Activated naive CD8-positive, alpha-beta T cell treated with anti-CD3 and anti-CD28 coated beads, Interleukin-2, amount 10 ng/mL, durations not matched to agents 7 days and 5 days (primary cell): ENCODE measurements around the gene RTN4RL2. TPM values are rescaled to one million over a fixed set of nuclear protein-coding genes. Genes with fewer than 3 reads are reported as not detected.

ENCODE experiments used
- ATAC-seq: fragments of 150-1000 bp; cut with Tn5 transposase; one replicate; pipeline ENCODE4 v1.10.0; 2021; ENCODE audit warnings: low read depth, moderate library complexity
- POLR2A ChIA-PET: fragments of 350-600 bp; sonication (Branson Sonifier 250); formaldehyde crosslinking; loops from one replicate; lab custom pipeline; 2021; ENCODE audit warnings: antibody characterized with exemption; lab: Charles Lee
- DNase-seq: peaks from one replicate; pipeline ENCODE4 v3.0.0; 2021
- H3K27ac Mint-ChIP-seq: one replicate; pipeline ENCODE4 v1.8.0; 2022; ENCODE audit warnings: mild to moderate bottlenecking, mixed read lengths
- H3K27me3 Mint-ChIP-seq: one replicate; pipeline ENCODE4 v1.8.0; 2022; ENCODE audit warnings: mild to moderate bottlenecking, moderate library complexity, mixed read lengths
- H3K36me3 Mint-ChIP-seq: one replicate; pipeline ENCODE4 v1.8.0; 2021; ENCODE audit warnings: mild to moderate bottlenecking, mixed read lengths
- H3K4me1 Mint-ChIP-seq: one replicate; pipeline ENCODE4 v1.8.0; 2021; ENCODE audit warnings: mixed read lengths
- H3K4me3 Mint-ChIP-seq: one replicate; pipeline ENCODE4 v1.8.0; 2022; ENCODE audit warnings: mild to moderate bottlenecking, moderate library complexity, mixed read lengths
- H3K9me3 Mint-ChIP-seq: one replicate; pipeline ENCODE4 v1.8.0; 2021; ENCODE audit warnings: mixed read lengths
- total RNA-seq, 2 experiments: library from RNA; stranded (reverse); gene quantifications; one replicate each; pipeline ENCODE4 v1.2.3, GENCODE V29; 2021

The RTN4RL2 gene
- 1 to 10 TPM in 1 of 2 experiments, under 1 TPM in 1; 0.96 to 1.6 TPM for total RNA-seq

DNA sequence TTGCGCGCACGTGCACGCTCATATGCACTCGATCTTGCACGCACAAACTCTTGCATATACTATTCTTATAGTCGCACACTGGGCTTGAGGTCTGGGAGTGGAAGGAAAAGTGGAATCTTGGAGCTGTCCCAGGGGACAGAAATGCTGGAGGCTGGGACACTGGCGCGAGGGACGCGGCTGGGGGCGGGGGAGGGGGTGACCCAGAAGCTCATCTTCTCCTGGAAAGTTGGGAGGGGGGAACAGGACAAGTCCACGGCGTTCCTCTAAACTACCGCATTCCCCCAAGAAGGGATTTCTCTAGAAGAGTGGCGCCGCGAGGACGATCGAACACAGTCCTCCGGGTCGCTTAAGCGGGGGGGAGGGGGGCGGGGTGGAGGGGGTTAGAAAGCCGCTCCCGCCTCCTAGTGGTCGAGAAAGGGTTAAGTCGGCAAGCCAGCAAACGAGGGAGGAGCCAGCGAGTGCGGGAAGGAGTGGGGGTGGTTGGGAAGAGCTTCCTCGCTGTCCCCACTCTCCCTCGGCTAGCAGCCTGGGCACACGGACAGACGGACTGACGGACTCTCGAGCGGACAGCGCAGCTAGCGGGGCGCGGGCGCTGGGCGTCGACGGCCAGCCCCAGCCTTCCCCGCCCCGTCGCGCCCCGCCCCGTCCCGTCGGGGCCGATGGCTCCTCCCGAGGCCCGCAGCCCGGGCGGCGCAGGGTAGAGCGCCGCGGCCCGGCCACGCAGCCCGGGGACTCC, at the start of gene RTN4RL2:
Gene RTN4RL2, plus strand, starts transcription at position 507 of the 736 bp plus-strand sequence. CDS start 338 bp downstream, outside the sequence.
- no peaks in the 10 kb centered on the region for H3K36me3 Mint-ChIP-seq
- DNase-seq (peak; percentile 71), ATAC-seq (peak; percentile 71)
- H3K27me3 Mint-ChIP-seq, result peaks cover 47% of the 10 kb centered on the region
- H3K27ac Mint-ChIP-seq, result peak within 1 kb of the TSS; percentile 60
- H3K4me1 Mint-ChIP-seq, result peaks cover 27% of the 10 kb centered on the region
- H3K4me3 Mint-ChIP-seq, result peak within 1 kb of the TSS; percentile 77
- no peaks in the 10 kb centered on the region for H3K9me3 Mint-ChIP-seq
- POLR2A ChIA-PET, result interaction anchor here (1.1 kb wide), 2 partner anchors 23 to 125 kb away, joined by 3 read pairs; partner anchors contain the start of gene SSRP1

DNA sequence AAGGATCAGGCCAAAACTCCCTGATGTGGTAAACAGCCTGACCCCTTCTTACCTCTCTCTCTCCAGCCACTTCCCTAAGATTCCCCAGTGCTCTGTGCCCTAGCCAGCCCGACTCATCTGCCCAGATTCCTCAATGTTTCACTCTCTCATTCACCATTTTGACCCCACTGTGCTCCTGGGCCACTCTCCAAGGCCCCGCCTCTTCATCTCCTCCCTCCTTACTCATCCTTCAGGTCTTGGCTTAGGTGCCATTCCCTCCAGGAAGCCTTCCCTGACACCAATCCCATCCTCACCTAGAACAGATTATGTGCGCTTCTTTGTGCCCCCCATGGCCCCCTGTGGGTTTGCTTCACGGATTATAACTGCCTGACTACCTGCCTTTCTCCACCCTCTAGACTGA, 46.6 kb upstream of the RTN4RL2 start:
- ATAC-seq (no peak), DNase-seq (no peak)
- H3K4me3 Mint-ChIP-seq, result no peak overlapping the region
- H3K36me3 Mint-ChIP-seq, result peaks cover 58% of the 10 kb centered on the region
- no peaks in the 10 kb centered on the region for H3K27me3 Mint-ChIP-seq
- H3K4me1 Mint-ChIP-seq, result peaks cover 21% of the 10 kb centered on the region
- POLR2A ChIA-PET, result no interaction called here
- peak overlapping the region; percentile 52 for H3K27ac Mint-ChIP-seq
- no peaks in the 10 kb centered on the region for H3K9me3 Mint-ChIP-seq

DNA sequence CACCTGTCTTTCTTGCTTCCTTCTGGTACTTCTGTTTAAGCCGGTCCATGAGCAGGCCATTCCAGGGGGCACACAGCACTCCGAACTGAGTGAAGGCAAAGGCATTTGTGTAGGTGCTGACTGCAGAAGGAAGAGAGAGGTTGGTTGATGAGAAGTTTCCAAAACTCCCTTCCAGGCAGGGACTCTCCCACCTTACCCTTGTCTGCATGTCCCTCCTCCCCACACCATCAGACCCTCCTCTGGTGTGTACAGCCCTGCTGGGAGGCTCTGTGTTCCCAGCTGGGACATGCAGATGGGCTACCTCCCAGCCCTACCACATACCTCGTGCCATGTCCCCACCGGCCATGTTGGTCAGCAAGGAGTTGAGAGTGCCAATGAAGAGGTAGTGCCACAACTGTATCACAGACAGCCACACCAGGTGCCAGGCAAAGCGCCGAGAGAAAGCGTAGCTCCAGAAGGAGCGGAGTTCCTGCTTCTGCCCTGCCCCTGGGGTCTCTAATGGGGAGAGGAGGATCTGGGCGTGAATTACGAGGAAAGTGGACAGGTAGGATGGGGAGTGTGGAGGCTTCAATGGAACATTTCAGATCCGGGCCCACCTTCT, 45.6 kb upstream of the RTN4RL2 start:
- no peak for DNase-seq
- Mint-ChIP-seq H3K9me3 (no peaks in the 10 kb centered on the region), H3K27me3 (no peaks in the 10 kb centered on the region), H3K4me3 (no peak overlapping the region), H3K27ac (no peak overlapping the region), H3K4me1 (peaks cover 21% of the 10 kb centered on the region), H3K36me3 (peaks cover 63% of the 10 kb centered on the region)
- POLR2A ChIA-PET, result no interaction called here
- no peak for ATAC-seq

DNA sequence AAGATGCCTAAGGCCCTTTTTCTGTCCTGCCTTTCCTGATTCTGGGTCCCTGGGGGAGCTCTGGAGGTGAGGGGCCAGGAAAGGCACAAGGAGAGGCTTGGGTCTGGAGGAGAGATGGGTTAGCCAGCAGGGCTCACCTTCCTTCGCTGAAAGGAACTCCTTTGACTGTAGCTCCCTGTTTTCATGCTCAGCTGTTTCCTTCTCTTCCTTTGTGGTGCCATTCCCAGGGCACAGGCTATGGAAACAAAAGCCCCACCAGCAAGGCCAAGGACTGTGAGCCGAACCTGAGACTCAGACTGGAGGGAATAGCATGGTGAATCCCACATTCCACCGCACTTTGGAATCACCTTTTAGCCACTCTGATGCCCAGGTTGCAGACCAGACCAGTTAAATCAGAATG, 43.9 kb upstream of the RTN4RL2 start:
- no peak overlapping the region for H3K27ac Mint-ChIP-seq
- no peak overlapping the region for H3K4me3 Mint-ChIP-seq
- H3K4me1 Mint-ChIP-seq, result peaks cover 20% of the 10 kb centered on the region
- H3K9me3 Mint-ChIP-seq, result no peaks in the 10 kb centered on the region
- no peaks in the 10 kb centered on the region for H3K27me3 Mint-ChIP-seq
- POLR2A ChIA-PET, result interaction anchor here (1.1 kb wide), 1 partner anchor 10 kb away, joined by 3 read pairs; no protein-coding TSS in a partner anchor
- ATAC-seq, result no peak
- DNase-seq, result no peak
- peaks cover 70% of the 10 kb centered on the region for H3K36me3 Mint-ChIP-seq

DNA sequence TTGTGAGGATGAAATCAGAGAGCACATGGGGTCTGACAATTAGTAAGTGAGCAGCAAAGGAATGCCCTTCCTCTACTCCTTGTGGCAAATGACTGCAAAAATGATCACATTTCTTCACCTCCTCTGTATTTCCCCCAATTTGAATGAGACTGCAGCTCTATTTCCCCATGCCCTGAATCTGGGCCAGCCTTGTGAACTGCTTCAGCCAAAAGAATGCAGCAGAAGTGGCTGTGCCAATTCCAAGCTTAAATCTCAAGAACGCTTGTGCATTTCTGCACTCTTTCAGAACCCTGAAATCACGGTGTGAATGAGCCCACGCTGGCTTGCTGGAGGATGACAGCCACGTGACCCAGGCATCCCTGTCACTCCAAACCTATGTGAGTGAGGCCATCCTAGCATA, 43.3 kb upstream of the RTN4RL2 start:
- POLR2A ChIA-PET, result interaction anchor here (1.1 kb wide), 1 partner anchor 9 kb away, joined by 3 read pairs; no protein-coding TSS in a partner anchor
- ATAC-seq (no peak), DNase-seq (no peak)
- H3K27me3 Mint-ChIP-seq, result no peaks in the 10 kb centered on the region
- H3K4me3 Mint-ChIP-seq, result no peak overlapping the region
- H3K4me1 Mint-ChIP-seq, result peaks cover 25% of the 10 kb centered on the region
- no peak overlapping the region for H3K27ac Mint-ChIP-seq
- peaks cover 71% of the 10 kb centered on the region for H3K36me3 Mint-ChIP-seq
- no peaks in the 10 kb centered on the region for H3K9me3 Mint-ChIP-seq

DNA sequence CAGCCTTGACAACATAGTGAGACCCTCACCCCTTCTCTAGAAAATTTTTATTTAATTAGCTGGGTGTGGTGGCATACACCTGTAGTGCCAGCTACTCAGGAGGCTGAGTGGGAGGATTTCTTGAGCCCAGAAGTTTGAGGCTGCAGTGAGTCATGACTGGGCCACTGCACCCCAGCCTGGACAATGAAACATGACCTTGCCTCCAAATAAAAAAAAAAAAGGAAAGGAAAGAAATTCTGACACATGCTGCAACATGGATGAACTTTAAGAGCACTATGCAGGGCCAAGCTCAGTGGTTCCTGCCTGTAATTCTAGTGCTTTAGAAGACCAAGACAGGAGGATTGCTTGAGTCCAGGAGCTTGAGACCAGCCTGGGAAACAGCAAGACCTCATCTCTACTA, 42.2 kb upstream of the RTN4RL2 start:
- Mint-ChIP-seq H3K4me1 (peaks cover 35% of the 10 kb centered on the region), H3K36me3 (peaks cover 73% of the 10 kb centered on the region), H3K9me3 (no peaks in the 10 kb centered on the region), H3K27ac (no peak overlapping the region), H3K27me3 (no peaks in the 10 kb centered on the region), H3K4me3 (no peak overlapping the region)
- ATAC-seq (no peak), DNase-seq (no peak)
- POLR2A ChIA-PET, result no interaction called here

DNA sequence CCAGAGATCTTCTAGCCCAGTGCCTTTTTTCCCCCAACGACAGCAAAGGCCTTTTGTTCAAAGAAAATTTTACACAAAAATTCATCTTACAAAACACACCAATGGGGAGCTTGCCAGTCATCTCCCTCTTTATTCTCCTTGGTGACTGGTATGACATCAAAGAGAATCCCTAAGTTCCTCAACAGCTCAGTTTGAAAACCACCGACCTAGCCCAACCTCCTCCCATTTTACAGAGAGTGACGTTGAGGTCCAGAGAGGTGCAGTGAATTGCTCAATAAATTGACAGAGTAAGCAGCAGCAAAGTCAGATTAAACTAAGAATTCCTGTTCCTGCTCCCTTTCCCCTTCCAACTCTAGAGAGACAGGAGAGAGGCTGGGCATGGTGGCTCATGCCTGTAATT, 41.2 kb upstream of the RTN4RL2 start:
- POLR2A ChIA-PET, result no interaction called here
- Mint-ChIP-seq H3K27ac (no peak overlapping the region), H3K4me3 (no peak overlapping the region), H3K4me1 (peaks cover 33% of the 10 kb centered on the region), H3K27me3 (no peaks in the 10 kb centered on the region), H3K9me3 (no peaks in the 10 kb centered on the region), H3K36me3 (peaks cover 68% of the 10 kb centered on the region)
- no peak for ATAC-seq
- no peak for DNase-seq

DNA sequence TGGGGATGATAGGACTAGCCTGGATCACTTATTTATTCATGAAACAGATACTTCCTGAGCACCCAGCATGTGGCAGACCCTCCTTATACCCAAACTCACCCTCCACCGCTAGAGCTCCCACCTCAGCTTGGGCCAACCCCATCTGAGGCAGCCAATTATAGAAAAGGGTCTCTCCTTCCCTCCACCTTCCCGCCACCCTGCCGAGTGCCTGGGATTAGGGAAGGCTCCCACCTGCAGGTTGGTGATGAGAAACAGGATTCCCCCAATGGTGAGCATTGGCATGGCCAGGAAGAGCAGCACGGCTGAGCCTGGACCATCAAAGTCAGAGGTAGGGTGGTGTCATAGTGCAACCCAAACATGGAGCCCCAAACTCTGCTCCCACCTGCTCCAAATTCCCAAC, 39.3 kb upstream of the RTN4RL2 start:
- DNase-seq (no peak), ATAC-seq (no peak)
- Mint-ChIP-seq H3K9me3 (no peaks in the 10 kb centered on the region), H3K27me3 (no peaks in the 10 kb centered on the region), H3K4me1 (peaks cover 42% of the 10 kb centered on the region), H3K36me3 (peaks cover 63% of the 10 kb centered on the region), H3K27ac (peak overlapping the region; percentile 12), H3K4me3 (no peak overlapping the region)
- POLR2A ChIA-PET, result no interaction called here

DNA sequence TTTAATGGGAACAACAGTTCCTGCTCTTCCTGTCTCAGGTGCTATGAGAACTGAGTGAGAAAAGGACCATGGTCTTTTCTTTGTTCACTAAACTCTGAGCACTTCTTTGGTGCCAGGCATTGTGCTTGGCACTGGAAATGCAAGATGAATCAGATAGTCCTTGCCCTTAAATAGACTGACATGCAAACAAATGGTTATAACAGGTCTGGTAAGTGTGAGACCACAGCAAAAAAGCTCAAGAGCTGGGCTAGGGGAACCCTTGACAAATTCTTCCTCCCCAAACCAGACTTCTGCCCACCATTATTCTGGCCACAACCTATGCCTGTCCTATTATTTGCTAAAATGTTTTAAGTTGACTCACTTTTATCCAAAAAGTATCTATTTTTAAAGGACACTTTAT, 38.5 kb upstream of the RTN4RL2 start:
- DNase-seq, result no peak
- peak overlapping the region; percentile 26 for H3K27ac Mint-ChIP-seq
- peaks cover 63% of the 10 kb centered on the region for H3K36me3 Mint-ChIP-seq

DNA sequence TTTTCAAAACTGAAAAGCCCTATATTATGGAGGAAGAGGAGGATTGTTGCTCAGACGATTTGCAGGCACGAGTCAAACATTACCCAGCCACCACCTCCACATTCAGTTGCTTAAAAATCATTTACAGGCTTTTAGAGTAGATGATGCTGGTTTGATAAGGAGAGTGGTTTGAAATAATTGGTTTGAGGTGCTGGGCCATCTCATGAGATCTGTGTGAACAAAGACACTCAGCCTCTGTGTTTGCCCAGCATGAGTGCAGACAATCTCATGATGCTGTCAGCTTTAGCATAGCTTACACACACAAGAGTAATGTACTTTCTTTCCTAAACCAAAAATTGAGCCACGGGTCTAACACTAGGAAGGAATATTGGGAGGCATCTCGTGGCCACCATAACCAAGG, 37.7 kb upstream of the RTN4RL2 start:
- Mint-ChIP-seq H3K4me1 (peaks cover 55% of the 10 kb centered on the region), H3K4me3 (no peak overlapping the region), H3K27me3 (peaks cover 5% of the 10 kb centered on the region), H3K36me3 (peaks cover 54% of the 10 kb centered on the region), H3K27ac (peak overlapping the region; percentile 54), H3K9me3 (no peaks in the 10 kb centered on the region)
- POLR2A ChIA-PET, result no interaction called here
- DNase-seq, result no peak
- no peak for ATAC-seq

More for the DNA sequence above, 38.5 kb upstream of the RTN4RL2 start:
- no peak for ATAC-seq
- Mint-ChIP-seq H3K9me3 (no peaks in the 10 kb centered on the region), H3K4me3 (no peak overlapping the region), H3K27me3 (no peaks in the 10 kb centered on the region), H3K4me1 (peaks cover 48% of the 10 kb centered on the region)
- POLR2A ChIA-PET, result no interaction called here

DNA sequence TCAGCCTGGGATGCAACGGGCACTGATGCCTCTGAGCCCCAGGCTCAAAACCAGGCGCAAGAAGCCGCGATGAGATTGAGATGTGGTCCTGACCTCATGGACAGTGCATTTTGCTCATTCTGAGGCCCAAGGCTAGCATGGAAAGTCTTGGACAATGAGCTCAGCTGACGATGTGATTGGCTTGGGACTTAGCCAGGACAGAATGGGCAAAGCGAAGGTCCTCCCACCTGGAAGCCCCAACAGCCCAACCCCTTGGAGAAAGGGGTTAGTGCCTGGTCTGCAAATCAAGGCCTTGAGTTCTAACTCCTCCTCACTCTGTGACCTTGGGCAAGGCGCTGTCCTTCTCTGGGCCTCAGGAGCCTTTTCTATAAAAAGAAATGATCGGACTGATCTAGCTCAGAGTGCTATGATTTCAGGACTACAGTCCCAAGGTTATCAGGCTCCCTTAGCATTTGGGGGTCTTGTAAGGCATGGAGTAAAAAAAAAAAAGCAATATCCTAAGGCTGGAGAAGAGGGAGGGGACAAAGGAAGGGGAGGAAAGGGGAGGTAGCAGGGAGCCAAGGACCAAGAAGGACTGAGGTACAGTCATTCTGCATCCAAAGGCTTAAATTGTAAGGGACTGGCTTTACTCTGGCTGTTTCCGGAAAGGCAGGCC, 36.1 kb upstream of the RTN4RL2 start:
- Mint-ChIP-seq H3K4me3 (peak overlapping the region; percentile 88), H3K9me3 (no peaks in the 10 kb centered on the region), H3K27ac (peak overlapping the region; percentile 91), H3K4me1 (peaks cover 53% of the 10 kb centered on the region), H3K36me3 (peaks cover 43% of the 10 kb centered on the region), H3K27me3 (peaks cover 10% of the 10 kb centered on the region)
- ATAC-seq (no peak), DNase-seq (no peak)
- POLR2A ChIA-PET, result interaction anchor here (0.5 to 1.2 kb wide), 6 partner anchors 15 to 368 kb away, joined by 3 read pairs; partner anchors contain the start of gene TNKS1BP1

DNA sequence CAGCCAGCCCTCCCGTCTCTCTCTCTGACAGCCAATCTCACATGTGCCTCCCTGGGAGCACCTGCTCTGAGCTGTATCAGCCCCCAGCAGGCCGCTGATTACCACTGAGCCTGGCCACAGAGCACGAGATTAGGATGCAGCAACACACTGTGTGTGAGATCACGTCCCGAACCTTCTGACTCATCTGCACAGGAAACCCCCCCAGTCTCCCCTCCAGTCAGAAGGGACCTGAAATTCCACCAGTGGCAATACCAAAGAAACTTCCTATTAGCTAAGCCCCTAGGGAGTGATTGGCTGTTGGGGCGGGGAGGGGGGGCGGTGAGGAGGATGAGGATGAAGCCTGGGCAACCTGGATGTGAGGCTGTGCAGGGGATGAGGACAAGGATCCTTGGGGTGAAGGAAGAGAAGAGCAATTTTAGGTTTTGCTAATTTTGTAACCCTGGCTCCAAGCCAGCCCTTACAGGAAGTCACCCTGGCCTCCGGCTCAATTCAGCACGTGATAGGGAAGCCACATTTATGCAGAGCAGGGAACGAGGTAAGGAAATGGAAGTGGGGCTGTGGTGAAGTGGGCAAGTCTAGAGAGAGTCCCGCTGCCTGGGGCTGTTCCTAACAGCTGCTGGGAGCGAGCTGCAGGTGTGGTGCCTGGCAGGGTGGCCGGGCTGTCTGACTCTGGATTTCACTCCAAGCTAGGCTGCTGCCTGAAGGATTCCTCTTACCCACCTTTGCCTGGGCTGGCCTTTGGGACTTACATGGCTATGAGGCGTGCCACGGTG, 35.4 kb upstream of the RTN4RL2 start:
- Mint-ChIP-seq H3K4me1 (peaks cover 52% of the 10 kb centered on the region), H3K9me3 (no peaks in the 10 kb centered on the region), H3K27ac (peak overlapping the region; percentile 91), H3K36me3 (peaks cover 42% of the 10 kb centered on the region), H3K4me3 (peak overlapping the region; percentile 88), H3K27me3 (peaks cover 10% of the 10 kb centered on the region)
- DNase-seq (peak; percentile 76), ATAC-seq (peak; percentile 95)
- POLR2A ChIA-PET, result interaction anchor here (0.5 to 1.2 kb wide), 7 partner anchors 16 to 317 kb away, joined by 3 read pairs; partner anchors contain the start of gene TNKS1BP1
